Neural crest cell (in vitro differentiated cells): ENCODE results near the gene EEF2K. TPM values are rescaled to one million over a fixed set of nuclear protein-coding genes. Genes with fewer than 3 reads are reported as not detected.
A peak's percentile ranks its signal among the peaks of the same experiment; 100 is the strongest.

Experiments used
- DNase-seq: peaks from one replicate; pipeline ENCODE4 v3.0.0; 2021; ENCODE audit warnings: low read depth, mixed read lengths, low spot score
- H3K27ac Mint-ChIP-seq: one replicate; pipeline ENCODE4 v1.8.0; 2021; ENCODE audit warnings: mild to moderate bottlenecking, mixed read lengths; ENCODE audit not compliant: unreplicated experiment
- H3K27me3 Mint-ChIP-seq: 2 replicates; pipeline ENCODE4 v1.8.0; 2021; ENCODE audit warnings: low read depth, mild to moderate bottlenecking, mixed read lengths
- H3K36me3 Mint-ChIP-seq: 2 replicates; pipeline ENCODE4 v1.8.0; 2021; ENCODE audit warnings: low read depth, mild to moderate bottlenecking, mixed read lengths
- H3K4me1 Mint-ChIP-seq: 2 replicates; pipeline ENCODE4 v1.8.0; 2021; ENCODE audit warnings: mixed read lengths
- H3K4me3 Mint-ChIP-seq: one replicate; pipeline ENCODE4 v1.8.0; 2021; ENCODE audit warnings: mild to moderate bottlenecking, mixed read lengths
- H3K9me3 Mint-ChIP-seq: 2 replicates; pipeline ENCODE4 v1.8.0; 2021; ENCODE audit warnings: mixed read lengths
- total RNA-seq: library from RNA; stranded (reverse); gene quantifications from 2 replicates; pipeline ENCODE4 v1.2.1, GENCODE V29; 2021
- TF ChIP-seq, protein P1 (sequence below): fragments of 200-600 bp; sonication (generic); conservative IDR thresholded peaks from 2 replicates; pipeline ENCODE4 v1.5.0; 2021; ENCODE audit warnings: antibody characterized with exemption, mild to moderate bottlenecking

EEF2K gene
- total RNA-seq, 1 donor from 2014 or later: 20.3 TPM

DNA sequence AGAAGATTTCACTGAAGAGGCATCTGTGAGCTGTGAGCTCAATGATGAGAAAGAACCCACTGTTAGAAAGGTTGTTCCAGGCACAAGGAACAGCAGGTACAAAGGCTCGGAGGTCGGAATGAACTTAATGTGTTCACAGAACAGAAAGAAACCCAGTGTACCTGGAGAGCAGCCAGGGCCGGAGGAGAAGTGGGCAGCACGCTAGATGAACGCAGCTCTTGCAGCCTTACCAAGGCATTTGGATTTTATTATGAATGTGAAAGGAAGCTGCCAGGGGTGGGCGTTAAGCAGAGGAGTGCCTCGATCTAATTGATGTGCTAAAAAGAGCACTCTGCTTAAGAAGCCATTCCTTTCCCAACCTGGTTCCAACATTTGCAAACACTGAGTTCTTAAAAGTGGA lies 19.0 kb downstream of the EEF2K start:
- H3K36me3 Mint-ChIP-seq: no peaks in the 10 kb centered on the region
- H3K9me3 Mint-ChIP-seq: no peaks in the 10 kb centered on the region
- H3K4me1 Mint-ChIP-seq: peaks cover 6% of the 10 kb centered on the region
- H3K27me3 Mint-ChIP-seq: no peaks in the 10 kb centered on the region
- TF ChIP-seq, protein P1, sequence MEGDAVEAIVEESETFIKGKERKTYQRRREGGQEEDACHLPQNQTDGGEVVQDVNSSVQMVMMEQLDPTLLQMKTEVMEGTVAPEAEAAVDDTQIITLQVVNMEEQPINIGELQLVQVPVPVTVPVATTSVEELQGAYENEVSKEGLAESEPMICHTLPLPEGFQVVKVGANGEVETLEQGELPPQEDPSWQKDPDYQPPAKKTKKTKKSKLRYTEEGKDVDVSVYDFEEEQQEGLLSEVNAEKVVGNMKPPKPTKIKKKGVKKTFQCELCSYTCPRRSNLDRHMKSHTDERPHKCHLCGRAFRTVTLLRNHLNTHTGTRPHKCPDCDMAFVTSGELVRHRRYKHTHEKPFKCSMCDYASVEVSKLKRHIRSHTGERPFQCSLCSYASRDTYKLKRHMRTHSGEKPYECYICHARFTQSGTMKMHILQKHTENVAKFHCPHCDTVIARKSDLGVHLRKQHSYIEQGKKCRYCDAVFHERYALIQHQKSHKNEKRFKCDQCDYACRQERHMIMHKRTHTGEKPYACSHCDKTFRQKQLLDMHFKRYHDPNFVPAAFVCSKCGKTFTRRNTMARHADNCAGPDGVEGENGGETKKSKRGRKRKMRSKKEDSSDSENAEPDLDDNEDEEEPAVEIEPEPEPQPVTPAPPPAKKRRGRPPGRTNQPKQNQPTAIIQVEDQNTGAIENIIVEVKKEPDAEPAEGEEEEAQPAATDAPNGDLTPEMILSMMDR: no peak
- no peak overlapping the region for H3K27ac Mint-ChIP-seq
- no peak for DNase-seq
- H3K4me3 Mint-ChIP-seq: no peak overlapping the region

DNA sequence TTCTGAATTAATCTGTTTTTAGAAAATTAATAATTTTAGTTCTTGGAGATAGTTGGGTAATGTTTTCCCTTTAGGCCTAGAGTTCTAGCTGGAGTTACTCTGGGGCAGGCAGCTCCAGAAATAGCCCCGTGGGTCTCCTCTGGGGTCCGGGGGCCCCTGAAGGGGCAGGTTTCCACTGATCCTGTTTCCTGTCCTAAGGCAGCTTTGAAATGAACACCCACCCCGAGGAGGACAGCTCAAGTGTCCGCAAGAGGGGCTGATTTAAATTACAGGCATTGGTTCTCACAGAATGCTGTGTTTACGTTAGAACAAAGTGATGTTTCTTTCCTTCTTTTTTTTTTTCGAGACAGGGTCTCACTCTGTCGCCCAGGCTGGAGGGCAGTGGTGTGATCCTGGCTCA lies 23.8 kb downstream of the EEF2K start:
- TF ChIP-seq, protein P1: no peak
- no peak overlapping the region for H3K4me3 Mint-ChIP-seq
- H3K4me1 Mint-ChIP-seq: peaks cover 11% of the 10 kb centered on the region
- no peaks in the 10 kb centered on the region for H3K27me3 Mint-ChIP-seq
- H3K27ac Mint-ChIP-seq: peak overlapping the region; percentile 67
- no peaks in the 10 kb centered on the region for H3K36me3 Mint-ChIP-seq
- no peaks in the 10 kb centered on the region for H3K9me3 Mint-ChIP-seq
- no peak for DNase-seq

DNA sequence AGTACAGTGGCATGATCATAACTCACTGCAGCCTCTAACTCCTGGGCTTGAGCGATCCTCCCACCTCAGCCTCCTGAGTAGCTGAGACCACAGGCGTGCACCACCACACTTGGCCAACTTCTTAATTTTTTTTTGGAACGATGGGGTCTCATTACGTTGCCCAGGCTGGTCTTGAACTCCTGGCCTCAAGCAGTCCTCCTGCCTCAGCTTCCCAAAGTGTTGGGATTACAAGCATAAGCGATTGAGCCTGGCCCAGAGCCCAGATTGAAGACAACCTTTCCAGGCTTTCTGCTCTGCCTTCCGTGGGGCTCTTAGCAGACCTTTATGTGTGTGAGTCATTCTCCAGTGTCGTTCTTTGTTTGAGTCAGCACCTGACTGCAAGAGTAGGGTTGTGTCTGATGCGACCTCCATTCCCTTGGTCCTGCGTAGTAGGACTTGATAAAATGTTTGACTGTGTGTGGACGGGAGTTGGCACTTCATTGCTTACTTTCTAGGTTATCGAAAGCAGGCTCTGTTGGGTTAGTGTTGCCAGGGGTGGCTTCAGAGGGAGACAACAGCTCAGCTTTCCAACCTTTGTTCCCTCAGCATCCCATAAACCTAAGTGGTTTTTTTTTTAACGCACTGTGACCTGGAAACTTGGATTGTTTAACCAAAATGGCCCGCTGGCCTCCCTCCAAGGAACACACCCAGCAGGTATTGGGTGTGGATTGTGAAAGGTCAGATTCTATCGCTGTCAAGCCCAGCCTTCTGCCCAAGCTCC lies 26.4 kb downstream of the EEF2K start:
- Mint-ChIP-seq H3K9me3 (no peaks in the 10 kb centered on the region), H3K4me1 (peaks cover 11% of the 10 kb centered on the region), H3K27ac (no peak overlapping the region), H3K36me3 (no peaks in the 10 kb centered on the region), H3K27me3 (no peaks in the 10 kb centered on the region), H3K4me3 (no peak overlapping the region)
- TF ChIP-seq, protein P1: no peak
- DNase-seq: no peak

DNA sequence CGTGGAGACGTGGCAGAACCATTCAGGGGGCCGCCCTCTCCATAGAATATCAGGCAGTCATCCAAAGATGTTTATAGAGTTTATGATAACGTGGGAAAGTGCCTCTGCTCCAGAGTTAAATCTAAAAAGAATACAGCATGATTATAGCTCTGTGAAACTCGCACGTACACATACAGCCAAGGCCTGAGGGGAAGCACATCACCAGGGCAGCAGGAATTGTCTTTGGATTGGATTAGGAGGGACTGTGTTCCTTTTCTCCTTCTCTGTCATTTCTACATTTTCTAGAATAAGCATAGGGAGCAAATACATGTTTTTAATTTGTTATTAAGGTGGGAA lies 26.9 kb downstream of the EEF2K start:
- H3K27ac Mint-ChIP-seq: no peak overlapping the region
- no peaks in the 10 kb centered on the region for H3K27me3 Mint-ChIP-seq
- no peaks in the 10 kb centered on the region for H3K36me3 Mint-ChIP-seq
- no peak for DNase-seq
- no peaks in the 10 kb centered on the region for H3K9me3 Mint-ChIP-seq
- TF ChIP-seq, protein P1: no peak
- H3K4me1 Mint-ChIP-seq: peaks cover 11% of the 10 kb centered on the region
- H3K4me3 Mint-ChIP-seq: no peak overlapping the region

DNA sequence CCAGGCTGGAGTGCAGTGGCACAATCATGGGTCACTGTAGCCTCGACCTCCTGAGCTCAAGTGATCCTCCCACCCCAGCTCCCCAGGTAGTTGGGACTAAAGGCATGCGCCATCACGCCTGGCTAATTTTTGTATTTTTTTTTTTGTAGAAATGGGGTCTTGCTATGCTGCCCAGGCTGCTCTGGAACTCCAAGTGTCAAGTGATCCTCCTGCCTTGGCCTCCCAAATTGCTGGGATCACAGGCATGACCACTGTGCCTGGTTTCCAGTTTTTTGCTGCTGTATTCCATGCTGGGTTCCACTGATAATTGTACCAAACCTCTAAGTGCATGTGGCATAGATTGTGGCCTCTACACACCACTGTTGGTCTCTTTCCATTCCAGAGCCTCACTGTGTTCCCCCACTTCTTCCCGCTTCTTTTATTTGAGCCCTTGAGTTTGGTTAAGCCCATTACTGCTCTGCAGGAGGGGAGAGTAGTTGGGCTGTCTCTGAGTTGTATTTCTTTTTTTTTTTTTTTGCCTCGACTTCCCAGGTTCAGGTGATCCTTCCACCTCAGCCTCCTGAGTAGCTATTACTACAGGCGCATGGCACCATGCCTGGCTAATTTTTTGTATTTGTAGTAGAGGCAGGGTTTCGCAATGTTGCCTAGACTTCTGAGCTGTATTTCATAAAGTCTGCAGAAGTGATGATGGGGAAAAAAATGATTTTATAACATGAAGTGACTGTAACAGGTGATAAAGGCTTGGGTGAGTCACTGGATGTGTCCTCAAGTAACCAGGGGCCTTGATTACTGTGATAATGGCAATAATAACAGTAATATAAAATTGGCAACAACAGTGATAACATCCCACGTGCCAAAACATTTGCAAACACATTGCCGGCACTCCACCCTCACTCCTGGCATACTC lies 30.0 kb downstream of the EEF2K start:
- Mint-ChIP-seq H3K9me3 (no peaks in the 10 kb centered on the region), H3K27me3 (no peaks in the 10 kb centered on the region), H3K4me3 (no peak overlapping the region), H3K36me3 (no peaks in the 10 kb centered on the region), H3K4me1 (no peaks in the 10 kb centered on the region), H3K27ac (no peak overlapping the region)
- DNase-seq: no peak
- TF ChIP-seq, protein P1: no peak
